ELR (cell line): ENCODE results near the gene HOXC12.

Source experiments
- DNase-seq: peaks from one replicate; pipeline ENCODE4 v3.0.0-alpha.2; 2015; ENCODE audit warnings: low read depth

HOXC12 gene

GRCh38 chr12:53983950-53984572 lies 29.4 kb downstream of the HOXC12 start:
- DNase-seq, result peak; percentile 48

DNA sequence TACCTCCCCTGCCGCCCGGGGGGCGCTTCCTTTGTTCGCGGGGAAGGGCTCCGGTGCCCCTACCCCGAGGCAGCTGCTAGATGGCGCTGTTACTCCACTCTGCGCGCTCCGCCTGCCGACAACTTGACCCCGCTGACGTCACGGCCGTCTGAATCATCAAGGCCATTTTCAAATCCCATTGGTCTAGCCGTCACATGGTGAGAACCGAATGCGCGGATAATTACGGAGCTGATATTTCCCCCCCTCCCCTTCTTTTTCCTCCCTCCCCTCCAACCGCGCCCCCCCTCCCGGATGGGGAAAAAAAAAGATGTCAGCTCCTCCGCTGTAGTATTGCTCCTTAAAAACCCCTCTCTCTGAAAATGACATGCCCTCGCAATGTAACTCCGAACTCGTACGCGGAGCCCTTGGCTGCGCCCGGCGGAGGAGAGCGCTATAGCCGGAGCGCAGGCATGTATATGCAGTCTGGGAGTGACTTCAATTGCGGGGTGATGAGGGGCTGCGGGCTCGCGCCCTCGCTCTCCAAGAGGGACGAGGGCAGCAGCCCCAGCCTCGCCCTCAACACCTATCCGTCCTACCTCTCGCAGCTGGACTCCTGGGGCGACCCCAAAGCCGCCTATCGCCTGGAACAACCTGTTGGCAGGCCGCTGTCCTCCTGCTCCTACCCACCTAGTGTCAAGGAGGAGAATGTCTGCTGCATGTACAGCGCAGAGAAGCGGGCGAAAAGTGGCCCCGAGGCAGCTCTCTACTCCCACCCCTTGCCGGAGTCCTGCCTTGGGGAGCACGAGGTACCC lies 30.4 kb downstream of the HOXC12 start, which contains the start of gene HOXC10:
Gene HOXC10 (plus strand): TSS at position 246 of the 791 bp plus-strand sequence. CDS start 114 bp downstream, at position 360.
- peak; percentile 97 for DNase-seq

DNA sequence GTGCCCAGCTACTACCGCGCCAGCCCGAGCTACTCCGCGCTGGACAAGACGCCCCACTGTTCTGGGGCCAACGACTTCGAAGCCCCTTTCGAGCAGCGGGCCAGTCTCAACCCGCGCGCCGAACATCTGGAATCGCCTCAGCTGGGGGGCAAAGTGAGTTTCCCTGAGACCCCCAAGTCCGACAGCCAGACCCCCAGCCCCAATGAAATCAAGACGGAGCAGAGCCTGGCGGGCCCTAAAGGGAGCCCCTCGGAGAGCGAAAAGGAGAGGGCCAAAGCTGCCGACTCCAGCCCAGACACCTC lies 30.9 kb downstream of the HOXC12 start:
- DNase-seq, result no peak

- peak; percentile 64 for DNase-seq
Observed at GRCh38 chr12:53985994-53986685, 31.4 kb downstream of the HOXC12 start.

GRCh38 chr12:53986686-53987483 lies 32.2 kb downstream of the HOXC12 start:
- DNase-seq, result no peak

- no peak for DNase-seq
Observed at GRCh38 chr12:53987787-53988230, 33.1 kb downstream of the HOXC12 start.

DNA sequence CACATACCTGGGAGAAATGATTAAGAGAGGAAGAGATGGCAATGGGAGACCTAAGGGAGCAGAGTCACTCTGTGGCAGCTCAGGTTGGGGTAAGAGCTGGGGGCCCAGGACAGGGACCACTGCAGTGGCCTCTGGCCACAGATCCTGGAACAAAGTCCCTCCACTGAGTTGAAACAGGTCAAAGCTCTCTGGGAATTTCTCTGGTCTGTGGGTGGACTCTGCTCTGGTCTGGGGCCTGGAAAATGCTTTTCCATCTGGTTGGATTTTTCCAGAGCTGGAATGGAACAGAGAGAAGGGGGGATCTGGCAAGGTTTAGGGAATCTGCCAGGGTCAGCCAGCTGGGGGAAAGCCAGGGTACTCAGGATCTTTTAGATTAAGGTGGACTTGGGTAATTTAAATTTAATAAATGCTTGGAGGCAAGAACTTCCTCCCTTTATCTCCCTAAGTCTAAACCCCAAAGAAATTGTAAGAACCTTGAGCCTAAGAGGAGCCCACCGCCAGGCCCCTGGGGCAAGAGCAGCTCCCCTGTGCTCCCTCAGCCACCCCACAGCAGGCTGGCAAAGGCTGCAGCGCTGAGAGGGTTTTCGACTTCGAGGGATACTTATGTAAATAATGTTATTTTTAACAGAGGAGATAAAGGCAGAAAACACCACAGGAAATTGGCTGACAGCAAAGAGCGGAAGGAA lies 34.0 kb downstream of the HOXC12 start:
- DNase-seq, result no peak

DNA sequence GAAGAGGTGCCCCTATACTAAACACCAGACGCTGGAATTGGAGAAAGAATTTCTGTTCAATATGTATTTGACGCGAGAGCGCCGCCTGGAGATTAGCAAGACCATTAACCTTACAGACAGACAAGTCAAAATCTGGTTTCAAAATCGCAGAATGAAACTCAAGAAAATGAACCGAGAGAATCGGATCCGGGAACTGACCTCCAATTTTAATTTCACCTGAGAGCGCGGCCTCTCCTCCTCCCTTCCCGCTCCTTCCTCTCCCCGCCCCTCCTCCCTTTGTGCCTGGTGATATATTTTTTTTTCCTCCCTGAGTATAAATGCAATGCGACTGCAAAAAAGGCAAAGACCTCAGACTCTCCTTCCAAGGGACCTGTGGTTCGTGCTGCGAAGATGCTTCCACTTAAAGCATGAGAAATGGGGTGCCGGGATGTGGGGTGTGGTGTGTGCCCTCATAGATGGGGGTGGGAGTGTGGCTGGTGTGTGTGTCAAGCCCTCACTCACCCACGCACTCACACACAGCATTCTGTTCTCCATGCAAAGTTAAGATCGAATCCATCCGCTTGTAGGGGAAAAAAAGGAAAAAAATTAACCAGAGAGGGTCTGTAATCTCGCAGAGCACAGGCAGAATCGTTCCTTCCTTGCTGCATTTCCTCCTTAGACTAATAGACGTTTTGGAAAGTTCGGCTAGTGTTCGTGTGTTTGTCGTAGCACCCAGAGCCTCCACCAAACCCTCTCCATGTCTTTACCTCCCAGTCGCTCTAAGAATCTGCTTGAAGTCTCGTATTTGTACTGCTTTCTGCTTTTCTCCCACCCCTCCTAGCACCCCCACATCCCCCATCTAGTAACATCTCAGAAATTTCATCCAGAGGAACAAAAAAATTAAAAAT lies 34.8 kb downstream of the HOXC12 start:
- DNase-seq, result peak; percentile 67

GRCh38 chr12:53990311-53991076 lies 35.8 kb downstream of the HOXC12 start:
- DNase-seq, result no peak

DNA sequence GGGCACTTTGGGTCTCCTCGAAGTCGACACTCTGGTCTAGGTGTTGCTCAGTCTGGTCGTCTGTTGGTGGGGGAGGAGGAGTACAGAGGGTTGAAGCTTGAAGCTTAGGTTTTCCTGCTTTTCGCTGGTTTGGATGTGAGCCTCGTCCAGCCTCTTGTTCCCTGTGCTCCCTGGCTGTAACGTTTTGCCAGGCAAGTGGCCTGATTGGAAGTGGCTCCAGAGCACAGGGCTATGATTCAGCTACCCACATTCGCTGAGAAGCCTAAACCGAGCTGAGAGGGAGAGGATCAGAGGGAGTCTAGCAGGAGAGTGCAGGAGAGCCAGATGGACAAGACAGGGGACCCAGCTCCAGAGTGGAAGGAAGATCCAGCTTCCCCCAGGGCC lies 36.4 kb downstream of the HOXC12 start:
- no peak for DNase-seq

DNA sequence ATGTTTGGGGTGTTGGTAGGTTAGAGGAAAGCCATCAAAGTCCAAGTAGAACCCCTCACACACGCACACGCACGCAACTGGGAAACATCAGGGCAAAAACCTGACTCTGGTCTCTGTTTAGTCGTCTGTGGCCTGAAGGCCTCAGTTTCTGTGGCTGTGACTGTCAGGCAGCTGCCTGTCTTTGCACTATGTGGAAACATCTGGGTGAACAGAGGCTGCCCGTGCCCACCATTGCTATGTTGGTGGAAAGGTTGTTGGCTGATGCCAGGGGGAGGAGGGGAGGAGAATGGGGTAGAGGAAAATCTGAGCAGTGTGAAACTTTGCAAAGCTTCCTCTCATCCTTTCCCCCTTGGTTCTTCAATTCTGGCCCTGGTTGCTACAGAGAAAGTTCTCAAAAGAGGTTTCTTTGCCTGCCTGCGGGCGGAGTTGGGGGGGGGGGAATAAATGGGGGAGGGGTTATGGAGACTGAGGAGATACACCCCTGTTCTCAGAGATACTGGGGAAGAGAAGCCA lies 37.7 kb downstream of the HOXC12 start:
- DNase-seq, result no peak

DNA sequence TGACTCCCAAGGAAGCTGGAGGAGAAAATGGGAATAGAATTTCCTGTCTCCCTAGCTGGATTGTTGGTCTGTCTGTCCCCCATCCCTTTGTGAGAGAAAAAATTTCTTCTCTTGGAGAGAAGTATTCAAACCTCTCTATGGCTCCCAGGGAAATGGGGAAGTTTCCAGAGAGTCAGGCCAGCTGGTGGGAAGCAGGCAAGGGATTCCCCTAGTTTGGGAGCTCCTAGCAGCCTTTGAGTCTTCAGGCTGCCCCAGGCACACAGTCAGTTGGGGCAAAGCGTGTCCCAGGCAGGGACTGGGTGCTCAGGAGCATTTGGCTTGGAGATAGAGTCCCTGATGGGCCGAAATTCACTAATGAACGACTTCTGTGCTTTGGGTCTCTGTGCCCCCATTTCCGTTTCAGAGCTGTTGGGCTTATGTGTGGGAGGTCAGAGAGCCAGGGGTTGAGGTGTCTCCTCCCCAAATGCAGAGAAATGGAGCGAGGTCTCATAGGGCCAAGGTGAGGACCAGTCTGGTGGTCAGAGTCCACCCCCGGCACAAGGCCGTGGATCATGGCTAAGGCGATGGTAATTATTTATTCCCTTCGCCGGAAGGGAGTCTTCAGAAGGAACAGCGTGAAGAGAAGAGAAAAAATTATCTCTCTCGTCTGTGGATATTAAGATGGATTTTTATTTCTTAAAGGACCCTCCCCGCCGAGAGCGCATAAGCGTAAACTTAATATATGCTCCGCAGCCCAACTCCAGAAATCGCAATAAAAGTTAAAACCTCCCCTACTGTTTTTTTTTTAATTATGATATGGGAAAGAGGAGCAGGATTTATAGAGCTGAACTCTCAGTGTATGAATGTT lies 38.7 kb downstream of the HOXC12 start:
- DNase-seq, result no peak

- DNase-seq, result no peak
Observed at GRCh38 chr12:53994009-53994263, 39.2 kb downstream of the HOXC12 start.

- DNase-seq, result no peak
Observed at GRCh38 chr12:53994264-53995001, 39.7 kb downstream of the HOXC12 start.

DNA sequence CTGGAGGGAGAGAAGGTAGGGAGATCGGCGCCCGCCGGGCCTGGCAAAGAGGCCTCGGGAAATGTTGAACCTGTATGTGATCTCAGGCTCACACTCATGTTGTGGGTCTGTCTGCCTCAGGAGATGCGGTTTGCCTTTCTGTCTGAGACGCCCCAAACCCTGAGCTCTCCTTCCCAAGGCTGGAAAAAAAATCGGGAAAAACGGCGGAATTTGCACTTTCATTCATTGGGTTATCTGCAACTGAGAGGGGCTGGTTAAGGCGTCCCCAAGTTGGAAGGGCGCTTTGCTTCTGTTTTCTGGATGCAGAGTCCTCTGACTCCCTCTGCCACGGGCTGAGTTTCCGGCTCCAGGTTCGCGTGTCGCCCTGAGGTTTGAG lies 40.3 kb downstream of the HOXC12 start:
- DNase-seq, result no peak

DNA sequence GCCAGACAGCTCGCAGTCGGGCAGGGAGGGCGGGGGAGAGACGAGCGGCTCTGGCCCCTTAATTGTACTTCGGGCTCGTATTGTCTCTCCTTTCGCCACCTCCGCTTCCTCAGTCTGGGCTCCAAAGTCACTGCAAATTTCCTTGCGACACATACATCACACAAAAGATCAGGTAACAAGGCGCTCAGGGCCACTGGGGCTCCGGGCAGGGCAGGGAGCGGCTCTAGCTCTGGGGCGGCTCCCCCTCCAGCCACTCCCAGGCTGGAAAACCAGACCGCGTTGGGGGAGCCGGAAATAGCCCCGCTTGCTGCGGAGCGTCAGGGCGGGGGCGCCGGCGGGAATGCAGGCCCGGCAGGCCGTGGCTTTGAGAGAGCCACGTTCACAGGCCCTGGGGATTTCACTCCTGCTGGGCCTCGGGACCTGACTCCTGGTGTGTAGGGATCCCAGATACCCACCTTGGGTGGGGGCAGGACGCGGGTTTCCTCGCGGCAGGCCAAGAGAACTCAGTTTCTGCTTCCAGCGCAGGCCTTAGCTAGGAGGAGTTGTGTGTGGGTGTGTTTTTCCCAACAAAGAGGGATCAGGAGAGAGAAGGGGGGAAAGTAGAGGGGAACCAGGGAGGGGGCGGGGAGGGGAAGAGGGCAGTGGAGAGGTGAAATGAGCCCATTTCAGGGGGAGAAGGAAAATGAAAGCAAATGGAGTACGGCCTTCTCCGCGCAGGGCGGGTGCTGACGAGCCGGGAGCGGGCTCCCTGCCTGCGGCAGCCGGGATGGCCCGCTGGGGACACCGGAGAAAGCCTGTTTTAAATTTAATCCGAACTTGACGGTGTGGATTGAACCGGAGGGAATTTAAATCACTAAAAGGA lies 40.9 kb downstream of the HOXC12 start:
- no peak for DNase-seq
